Measurements from ENCODE around the gene AEBP2.
"Not testable (repeated sequence)": the region's sequence is repeated elsewhere in the genome, so short reads cannot be mapped to it uniquely, and the experiment has no call there.

AEBP2 gene

DNA sequence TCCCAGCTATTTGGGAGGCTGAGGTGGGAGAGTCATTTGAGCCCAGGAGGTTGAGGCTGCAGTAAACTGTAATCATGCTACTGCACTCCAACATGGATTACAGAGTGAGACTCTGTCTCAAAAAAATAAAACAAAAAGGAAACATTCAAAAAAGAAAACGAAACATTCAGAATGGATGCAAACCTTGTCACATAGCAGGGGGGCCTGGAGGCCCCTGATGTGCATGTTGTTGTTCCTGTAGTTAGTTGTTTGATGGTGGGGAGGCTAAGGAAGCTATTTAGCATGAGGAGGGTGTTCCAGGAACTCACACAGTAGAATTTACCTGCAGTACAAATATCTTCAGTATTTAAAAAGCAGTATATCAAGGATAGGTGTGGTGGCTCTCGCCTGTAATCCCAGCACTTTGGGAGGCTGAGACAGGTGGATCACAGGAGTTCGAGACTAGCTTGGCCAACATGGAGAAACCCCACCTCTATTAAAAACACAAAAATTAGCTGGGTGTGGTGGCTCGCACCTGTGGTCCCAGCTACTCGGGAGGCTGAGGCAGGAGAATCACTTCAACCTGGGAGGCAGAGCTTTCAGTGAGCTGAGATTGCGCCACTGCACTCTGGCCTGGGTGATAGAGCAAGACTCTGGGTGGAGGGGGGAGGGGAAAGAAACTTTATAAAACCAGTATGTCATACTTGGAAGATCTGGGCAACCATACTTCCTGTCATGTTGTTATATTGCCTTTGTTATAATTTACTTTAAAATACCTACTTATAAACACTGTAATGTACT, 17.6 kb upstream of the AEBP2 start:
- DNase-seq = no peak

DNA sequence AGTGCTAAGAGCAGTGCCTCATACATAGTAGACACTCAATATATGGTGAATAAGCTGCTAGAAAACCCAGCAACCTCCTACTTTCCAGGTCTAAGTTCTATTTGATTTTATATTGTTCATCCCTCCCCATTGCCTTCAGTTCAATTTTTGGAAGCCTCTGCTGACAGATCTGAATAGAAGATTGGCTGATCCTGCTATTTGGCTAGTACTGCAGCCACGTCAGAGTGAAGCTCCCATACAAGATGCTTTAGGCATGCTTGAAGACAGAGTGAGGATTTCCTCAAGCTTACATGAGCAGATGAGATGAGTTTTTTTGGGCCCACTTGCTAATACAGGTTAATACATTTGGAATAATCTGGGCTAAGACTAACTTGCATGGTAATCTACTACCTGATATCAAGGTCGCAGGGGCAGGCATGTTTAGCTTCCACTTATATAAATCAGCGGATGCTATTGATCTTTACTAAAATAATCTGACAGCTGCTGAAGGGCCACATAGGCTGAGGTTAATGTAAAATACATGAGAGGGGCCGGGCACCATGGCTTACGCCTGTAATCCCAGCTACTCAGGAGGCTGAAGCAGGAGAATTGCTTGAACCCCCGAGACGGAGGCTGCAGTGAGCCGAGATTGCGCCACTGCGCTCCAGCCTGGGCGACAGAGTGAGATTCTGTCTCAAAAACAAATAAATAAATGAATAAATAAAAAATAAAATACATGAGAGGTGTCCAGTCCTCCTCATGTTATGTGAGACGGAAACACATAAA, 15.9 kb upstream of the AEBP2 start:
- DNase-seq = no peak

DNA sequence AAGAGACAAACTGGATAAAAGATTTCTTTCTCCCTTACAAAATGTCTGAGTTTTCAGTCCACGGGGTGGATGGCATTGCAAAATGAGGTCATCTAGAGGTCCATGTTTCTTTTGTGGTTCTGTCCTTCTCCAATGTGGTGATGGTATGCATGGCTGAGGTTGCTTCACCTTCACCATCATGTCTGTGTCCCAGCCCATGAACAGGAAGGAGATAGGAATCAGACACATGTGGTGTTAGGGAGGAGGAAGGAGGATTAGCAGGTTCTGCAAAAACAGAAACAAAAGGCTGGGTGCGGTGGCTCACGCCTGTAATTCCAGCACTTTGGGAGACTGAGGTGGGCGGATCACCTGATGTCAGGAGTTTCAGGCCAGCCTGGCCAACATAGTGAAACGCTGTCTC, 11.0 kb upstream of the AEBP2 start:
- peak in 1 of 4 experiments; percentile 10 for DNase-seq

DNA sequence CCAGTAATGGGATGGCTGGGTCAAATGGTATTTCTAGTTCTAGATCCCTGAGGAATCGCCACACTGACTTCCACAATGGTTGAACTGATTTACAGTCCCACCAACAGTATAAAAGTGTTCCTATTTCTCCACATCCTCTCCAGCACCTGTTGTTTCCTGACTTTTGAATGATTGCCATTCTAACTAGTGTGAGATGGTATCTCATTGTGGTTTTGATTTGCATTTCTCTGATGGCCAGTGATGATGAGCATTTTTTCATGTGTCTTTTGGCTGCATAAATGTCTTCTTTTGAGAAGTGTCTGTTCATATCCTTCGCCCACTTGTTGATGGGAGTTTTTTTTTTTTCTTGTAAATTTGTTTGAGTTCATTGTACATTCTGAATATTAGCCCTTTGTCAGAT, 9.8 kb upstream of the AEBP2 start:
- DNase-seq = not testable (repeated sequence)

DNA sequence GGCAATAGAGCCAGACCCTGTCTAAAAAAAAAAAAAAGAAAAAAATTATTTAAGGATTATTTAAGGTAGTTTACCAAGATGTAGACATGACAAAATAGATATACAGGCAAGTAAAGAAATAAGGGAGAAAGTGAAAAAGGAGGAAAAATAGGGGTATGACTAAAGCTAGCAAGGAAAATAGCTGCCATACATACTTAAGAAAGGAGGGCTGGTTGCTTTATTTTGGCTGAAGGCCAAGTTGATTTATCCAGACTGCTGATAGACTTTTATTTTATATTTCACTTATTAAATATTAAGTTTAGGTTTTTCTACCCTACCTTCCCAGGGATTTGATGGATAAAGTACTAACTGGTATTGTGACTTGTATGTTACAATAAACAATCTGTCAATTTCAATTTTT, 8.3 kb upstream of the AEBP2 start:
- DNase-seq = no peak

DNA sequence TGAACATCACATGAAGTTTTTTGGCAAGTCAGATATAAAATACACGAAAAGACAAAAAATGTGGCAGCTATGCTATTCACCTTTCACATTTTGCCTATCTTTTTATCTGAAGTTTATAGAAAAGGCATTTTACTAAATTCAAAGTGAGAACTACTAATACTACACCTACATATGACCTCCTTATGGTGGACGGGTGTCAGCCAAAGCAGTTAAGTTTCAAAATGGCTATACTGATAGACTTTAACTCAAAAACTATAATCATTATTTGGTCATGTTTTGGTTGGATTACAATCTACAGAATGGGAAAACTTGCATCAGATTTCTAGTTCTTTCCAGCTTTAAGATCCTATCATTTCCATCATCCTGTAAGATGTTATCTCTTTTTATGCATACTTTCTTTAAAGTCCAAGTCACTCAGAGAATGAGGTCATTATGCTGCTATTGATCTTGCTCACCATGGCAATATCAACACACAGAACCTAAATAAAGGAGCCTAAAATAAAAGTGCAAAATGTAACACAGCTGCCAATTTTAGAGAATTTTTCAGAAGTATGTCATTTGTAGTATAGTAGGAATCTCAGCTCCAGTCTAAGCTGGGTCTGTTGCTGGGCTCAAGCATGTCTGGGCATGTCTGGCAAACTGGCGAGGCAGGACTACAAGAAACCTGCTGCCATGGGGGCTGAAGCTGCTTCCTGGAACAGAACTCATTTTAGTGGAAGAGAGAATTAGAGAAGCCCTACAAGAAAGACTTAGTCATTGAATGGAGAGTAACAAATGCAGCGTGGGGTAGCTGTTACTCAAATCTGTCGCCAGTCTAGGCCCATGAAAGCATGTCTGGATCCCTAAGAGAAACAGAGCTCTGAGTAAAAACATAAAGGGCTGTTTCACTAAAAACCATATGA, 7.6 kb upstream of the AEBP2 start:
- DNase-seq = no peak

DNA sequence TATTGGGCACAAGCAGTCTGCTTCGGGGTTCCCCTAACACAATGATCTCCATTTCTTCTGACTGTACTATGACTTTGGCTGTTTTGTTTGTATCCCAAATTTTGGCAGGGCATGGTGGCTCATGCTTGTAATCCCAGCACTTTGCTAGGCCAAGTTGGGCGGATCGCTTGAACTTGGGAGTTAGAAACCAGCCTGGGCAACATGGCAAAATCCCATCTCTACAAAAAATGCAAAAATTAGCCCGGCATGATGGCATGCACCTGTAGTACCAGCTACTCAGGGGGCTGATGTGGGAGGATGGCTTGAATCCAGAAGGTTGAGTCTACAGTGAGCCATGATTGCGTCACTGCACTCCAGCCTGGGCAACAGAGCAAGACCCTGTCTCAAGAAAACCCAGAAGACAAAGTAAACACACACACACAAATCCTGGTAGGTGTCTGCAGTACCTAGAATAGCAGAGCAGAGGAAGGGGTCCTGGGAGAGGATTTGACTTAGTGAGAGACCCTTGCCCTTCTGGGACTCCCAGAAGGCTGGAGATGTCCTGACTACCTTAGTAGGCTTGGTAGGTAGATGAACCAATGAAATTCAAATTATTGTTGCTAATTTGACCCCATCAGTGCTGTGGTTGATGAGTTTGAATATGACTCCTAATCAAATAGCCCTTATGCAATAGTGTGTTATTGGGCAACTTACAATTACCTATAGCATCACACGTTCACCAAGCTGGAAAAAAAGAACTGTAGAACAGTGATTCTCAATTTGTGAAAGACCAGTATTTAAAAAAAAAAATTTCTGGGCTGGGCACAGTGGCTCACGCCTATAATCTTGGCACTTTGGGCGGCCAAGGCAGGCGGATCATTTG, 6.8 kb upstream of the AEBP2 start:
- no peak for DNase-seq

DNA sequence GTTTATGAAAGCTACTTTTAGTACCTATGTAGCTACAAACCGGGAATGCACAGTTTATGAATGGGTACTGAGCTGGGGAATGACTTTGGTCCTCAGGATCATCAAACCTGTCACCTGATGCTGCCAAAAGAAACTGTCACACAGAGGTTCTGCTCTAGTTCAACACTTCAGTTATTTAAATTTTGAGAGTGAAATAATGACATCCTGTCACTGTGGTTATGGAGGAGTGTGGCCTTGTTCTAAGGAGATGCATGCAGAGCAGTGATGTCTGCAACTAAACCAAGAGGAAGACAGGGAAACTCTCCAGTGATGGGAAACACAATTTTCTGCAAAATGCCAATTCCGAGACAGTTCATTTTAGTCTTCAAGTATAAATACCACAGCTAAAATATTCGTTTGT, 4.8 kb upstream of the AEBP2 start:
- no peak for DNase-seq

DNA sequence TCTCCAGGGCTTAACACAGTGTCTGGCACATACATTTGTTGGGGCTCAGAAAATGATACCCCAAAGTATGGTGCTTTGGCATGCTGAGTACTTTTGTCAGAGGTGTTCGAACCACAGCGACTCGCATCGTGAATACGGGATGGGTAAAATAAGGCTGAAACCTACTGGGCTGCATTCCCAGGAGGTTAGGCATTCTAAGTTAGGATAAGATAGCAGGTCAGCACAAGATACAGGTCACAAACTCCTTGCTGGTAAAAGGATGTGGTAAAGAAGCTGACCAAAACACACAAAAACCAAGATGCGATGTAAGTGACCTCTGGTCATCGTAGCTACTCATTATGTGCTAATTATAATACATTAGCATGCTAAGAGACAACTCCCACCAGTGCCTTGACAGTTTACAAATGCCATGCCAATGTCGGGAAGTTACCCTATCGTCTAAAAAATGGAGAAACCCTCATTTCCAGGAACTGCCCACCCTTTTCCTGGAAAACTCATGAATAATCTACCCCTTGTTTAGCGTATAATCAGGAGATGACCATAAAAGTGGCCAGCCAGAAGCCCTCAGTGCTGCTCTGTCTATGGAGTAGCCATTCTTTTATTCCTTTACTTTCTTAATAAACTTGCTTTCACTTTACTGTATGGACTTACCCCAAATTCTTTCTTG, 3.3 kb upstream of the AEBP2 start:
- DNase-seq = no peak

DNA sequence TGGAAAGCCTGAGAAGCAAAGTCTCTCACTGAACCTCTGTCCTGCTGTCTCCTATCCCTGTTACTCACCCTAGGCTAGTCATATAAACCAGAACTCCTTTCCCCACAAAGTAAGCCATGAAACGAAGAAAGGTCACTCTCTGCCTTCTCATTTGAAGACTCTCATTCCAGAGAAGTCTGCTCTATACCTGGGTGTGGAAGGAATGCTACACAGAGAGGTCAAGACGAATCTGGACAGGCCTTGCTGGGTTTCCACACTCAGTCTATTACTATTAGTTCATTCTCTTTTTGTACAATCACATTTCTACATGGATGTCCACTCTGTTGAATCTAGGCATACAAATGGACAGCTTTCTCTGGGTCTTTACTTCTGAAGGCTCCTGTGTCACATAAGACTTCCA, 2.4 kb upstream of the AEBP2 start:
- DNase-seq = no peak

DNA sequence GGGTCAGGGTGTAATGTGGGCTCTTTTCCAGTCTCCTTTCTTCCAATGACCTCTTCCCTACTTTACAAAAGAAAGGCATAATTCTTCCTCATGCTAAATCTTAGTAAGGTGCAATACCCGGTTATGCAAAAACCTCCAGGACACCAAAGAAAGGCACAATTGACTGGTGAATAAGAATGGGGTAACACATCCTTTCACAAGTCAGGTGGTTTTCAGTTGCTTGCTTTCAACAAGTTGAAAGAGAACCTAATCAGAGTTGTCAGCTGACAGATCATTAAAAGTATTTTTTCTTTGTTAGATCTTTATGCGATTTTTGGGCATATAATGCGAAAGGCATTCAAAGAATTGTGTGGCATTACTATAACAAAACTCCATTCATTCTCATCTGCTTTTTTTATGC, 1.3 kb upstream of the AEBP2 start:
- no peak for DNase-seq

DNA sequence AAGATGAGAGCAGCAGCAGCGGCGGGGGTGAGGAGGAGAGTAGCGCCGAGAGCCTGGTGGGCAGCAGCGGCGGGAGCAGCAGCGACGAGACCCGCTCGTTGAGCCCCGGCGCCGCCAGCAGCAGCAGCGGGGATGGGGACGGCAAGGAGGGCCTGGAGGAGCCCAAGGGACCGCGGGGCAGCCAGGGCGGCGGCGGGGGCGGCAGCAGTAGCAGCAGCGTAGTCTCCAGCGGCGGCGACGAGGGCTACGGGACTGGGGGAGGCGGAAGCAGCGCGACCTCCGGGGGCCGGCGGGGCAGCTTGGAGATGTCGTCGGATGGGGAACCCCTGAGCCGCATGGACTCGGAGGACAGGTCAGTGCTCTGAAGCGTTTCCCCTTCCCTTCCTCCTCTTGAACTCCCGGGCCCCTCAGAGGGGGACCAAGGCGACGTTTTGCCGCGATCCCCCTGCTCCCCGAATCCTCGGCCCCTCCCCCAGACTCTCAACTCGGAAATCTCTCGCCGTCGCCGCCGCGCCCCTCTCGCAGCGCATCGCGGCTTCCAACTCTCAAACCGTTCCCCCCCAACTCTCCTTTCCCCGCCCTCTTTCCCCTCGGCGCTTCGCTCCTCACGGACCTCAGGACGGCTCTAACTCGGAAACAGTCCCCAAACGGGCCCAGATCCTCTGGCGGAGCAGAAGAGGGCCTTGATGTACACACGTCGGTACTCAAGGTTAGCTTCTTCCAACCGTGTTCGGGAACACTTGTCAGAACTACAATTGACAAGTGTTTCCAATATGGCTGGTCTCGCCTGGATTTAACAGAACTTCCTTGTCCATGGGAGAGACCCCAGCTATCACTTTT, 947 bp downstream of the AEBP2 start:
- peak; percentile 40 to 74 (median 58) for DNase-seq

DNA sequence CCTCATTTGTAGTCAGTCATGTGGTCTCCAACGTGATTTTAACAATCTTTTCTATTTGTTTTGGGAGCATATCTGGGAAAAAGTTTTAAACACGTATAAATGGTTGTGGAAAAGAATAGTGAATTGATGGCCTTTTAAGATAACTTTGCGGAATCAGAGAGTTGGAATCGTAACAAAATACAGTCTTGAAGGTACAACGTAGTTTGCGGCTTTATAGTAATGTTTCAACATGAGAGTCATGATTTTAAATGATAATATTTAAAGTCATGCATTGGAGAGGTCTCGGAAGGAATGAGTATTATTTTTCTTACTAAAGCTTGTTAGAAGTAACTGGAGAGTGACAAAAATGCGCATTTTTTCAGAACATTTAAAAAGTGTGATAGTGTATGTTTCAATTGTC, 1.6 kb downstream of the AEBP2 start:
- no peak for DNase-seq

DNA sequence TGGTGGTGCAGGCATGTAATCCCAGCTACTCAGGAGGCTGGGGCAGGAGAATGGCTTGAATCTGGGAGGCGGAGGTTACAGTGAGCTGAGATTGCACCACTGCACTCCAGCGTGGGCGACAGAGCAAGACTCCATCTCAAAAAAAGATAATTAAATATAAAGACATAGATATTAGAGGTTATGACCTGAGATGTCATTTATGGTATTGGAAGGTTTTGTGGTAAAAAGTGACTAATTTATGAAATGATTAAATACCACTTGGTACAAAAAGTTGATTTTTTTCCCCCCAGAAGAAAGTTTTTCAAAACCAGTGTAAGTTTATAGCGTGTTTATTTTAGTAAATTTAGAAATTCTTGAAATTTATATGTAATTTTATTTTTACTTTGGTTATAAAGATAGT, 4.3 kb downstream of the AEBP2 start:
- no peak for DNase-seq

DNA sequence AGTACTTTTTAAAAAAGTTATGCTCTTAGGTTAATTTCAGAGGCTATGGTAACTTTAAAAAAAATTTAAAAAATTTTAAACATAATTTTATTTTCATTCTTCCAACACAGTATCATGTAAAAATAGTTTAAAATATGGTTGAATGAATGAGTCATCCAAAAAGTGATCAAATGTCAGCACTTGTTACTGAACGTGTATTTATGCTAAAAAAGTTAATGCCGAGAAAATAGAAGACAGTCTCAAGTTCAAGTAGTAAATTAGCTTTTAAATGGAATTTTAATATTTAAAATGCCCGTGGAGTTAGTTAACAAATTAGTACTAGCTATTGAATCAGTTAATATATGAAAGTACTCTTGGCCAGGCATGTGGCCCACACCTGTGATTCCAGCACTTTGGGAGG, 4.8 kb downstream of the AEBP2 start:
- DNase-seq = no peak

DNA sequence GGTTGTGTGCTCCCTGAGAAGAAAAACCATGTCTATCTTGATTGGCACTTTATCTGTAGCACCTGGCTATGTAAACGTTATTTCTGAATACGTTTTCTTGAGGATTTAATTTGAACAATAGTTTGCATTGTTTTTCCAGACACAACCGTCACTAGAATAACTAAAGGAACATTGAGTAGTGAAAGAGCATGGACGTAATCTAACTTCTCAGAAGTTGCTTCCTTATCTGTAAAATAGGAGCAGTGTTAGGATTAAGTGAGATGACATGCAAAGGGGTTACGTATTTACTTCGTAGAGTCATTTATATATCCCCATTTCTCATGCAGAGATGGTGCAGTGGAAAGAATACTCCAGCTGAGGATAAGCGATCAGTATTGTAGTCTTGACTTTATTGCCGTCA, 8.1 kb downstream of the AEBP2 start:
- no peak for DNase-seq

DNA sequence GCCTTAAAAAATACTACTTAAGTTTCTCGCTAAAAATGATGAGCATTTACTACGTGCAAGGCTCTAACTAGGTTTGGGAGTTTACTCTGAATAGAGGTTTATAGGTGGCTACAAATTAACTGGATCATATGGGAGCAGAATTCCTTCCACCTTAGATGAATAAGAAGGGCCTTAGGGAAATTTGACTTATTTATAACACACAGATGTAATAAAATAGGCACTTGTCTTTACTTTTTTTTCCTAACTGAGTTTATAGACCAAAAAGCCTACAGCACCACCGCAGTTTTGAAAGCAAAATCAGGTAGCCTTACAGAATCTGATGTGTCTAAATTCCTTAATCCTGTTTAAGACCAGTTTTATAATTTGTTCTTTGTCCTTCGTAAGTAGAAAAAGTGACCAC, 10.5 kb downstream of the AEBP2 start:
- DNase-seq = no peak

DNA sequence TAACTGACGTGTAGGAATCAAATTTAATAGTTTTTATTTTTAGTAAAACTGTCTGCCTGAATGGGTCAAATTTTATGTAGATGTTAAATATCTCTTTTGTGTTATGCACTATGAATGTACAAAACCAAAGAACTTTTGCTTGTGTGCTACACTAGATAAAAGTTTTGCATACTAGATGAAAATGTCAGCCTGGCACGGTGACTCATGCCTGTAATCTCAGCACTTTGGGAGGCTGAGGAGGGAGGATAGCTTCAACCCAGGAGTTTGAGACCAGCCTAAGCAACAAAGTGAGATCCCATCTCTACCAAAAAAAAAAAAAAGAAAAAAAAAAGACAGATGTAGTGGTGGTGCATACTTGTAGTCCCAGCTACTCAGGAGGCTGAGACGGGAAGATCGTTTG, 11.1 kb downstream of the AEBP2 start:
- DNase-seq = no peak

DNA sequence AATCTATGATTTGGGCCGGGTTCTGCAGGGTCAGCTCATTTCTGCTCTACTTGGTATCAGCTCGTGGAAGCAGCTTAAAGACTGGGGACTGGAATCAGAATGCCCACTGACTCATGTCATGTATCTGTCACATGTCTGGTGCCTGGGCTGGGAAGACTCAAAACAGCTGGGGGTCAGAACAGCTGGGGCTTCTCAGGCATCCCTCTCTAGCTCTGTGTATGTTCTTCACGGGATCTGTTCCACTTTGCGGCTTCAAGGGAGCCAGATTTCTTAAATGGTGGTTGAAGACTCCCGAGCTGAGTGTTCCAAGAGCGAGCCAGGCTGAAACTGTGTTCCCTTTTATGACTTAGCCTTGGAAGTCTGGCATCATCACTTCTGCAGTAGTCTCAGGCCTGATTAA, 11.9 kb downstream of the AEBP2 start:
- DNase-seq = no peak

DNA sequence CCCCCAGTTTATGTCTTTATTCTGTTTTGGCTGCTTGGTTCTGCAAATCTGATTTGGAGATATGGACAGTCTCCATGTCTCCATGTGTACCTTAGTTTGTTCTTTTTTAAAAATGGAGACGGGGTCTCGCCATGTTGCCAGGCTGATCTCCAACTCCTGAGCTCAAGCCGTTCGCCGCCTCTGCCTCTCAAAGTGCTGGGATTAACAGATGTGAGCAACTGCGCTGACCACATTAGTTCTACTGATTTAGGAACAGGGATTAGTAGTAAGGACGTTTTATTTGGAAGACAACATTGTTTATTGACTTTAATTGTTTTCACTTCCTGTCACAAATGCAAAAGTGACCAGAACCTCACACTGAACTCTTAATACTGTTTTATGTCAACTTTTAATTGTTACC, 14.7 kb downstream of the AEBP2 start:
- DNase-seq = no peak

DNA sequence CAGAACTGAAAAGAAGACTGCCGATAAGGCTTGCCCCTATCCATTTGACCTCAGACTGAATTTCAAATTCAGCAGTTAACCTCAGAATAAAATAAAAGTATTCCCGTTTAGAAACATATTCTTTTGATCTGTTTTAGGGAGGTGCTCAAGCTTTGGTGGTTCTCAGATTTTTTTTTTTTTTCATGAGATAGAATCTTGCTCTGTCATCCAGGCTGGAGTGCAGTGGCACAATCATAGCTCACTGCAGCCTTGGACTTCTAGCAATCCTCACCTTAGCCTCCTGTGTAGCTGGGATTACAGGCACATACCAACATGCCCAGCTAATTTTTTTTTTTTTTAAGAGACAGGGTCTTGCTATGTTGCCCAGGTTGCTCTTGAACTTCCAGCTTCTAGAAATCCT, 15.5 kb downstream of the AEBP2 start:
- DNase-seq = no peak

Measured in suppressor macrophage (primary cell).